ENCODE data around the gene CCDC158.
"Not testable (repeated sequence)": the region's sequence is repeated elsewhere in the genome, so short reads cannot be mapped to it uniquely, and the experiment has no call there.

The CCDC158 gene

GRCh38 chr4:76364763-76365162 lies 56.2 kb downstream of the CCDC158 start:
- DNase-seq, result no peak

- DNase-seq, result no peak
These were observed 57.2 kb downstream of the CCDC158 start for GRCh38 chr4:76363556-76364290.

- DNase-seq, result no peak
These were observed 59.1 kb downstream of the CCDC158 start for GRCh38 chr4:76361689-76362412.

DNA sequence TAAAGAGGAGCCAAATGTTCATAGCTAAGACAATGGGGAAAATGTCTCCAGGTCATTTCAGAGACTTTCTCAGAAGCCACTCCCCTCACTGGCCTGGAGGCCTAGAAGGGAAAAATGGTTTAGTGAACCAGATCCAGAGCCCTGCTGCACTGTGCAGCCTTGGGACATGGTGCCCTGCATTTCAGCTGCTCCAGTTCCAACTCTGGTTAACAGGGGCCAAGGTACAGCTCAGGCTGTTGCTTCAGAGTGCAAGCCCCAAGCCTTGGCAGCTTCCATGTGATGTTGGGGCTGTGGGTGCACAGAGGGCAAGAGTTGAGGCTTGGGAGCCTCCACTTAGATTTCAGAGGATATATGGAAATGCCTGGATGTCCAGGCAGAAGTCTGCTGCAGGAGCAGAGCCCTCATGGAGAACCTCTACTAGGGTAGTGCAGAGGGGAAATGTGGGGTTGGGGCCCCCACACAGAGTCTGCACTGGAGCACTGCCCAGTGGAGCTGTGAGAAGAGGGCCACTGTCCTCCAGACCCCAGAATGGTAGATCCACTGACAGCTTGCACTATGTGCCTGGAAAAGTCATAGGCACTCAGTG lies 61.0 kb downstream of the CCDC158 start:
- DNase-seq, result not testable (repeated sequence)

DNA sequence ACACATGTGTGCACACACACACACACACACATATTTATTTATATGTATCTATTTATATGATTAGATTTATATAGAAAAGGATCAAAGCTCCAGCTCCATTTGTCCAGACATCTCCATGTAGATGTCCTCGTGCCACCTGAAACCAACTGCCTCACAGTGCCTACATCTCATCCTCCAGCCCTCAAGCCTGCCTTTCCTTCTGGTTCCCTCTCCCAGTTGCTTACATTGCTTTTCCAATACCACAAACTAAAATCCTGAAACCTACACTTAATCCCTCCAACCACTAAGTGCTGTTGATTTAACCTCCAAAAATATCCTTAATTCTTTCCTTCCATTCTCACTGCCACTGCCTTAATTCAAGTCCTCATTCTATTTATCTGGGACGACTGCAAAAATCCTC lies 63.0 kb downstream of the CCDC158 start:
- DNase-seq, result no peak

DNA sequence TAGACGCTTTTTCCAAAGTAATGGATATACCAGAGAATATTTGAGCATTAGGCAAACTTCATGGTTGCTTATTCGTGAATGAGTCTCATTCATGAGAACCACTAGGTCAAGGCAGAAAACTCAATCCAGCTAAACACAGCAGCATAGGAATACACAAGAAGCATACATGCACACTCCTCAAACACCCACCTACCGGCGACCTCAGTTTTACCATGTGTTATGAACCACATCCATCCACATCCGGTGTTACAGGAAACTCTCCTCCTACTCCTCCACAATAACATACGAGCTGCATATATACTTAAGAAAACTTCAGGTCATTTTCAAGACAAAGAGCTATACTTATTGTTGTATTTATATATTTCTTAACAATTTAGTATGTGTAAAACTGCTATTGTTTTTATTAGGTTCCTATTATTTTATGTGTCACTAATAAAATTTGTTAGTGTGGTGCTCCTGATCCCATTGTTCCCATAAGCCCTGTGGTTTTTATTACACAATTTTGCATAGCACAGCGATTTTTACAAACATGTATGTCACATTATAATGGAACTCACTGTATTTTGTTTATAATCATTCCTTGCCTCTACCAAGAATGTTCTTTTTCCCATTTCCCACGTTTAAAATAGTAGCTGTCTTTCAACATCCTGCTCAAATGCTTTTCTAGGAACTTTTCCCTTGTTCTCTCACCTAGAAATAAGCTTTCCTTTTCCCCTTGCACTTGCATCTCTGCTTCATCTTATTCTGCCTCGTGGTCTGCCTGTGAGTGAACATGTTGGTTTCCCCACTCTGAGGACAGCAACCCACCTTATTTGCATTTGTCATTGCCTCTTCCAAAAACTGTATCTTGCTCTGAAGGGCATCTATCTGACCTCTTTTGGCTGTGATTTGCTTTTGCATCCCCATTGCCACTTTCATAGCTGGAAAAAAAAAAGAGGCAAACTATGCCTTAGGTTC lies 66.1 kb downstream of the CCDC158 start:
- no peak for DNase-seq

- DNase-seq, result no peak
These were observed 78.1 kb downstream of the CCDC158 start for GRCh38 chr4:76342803-76343202.

DNA sequence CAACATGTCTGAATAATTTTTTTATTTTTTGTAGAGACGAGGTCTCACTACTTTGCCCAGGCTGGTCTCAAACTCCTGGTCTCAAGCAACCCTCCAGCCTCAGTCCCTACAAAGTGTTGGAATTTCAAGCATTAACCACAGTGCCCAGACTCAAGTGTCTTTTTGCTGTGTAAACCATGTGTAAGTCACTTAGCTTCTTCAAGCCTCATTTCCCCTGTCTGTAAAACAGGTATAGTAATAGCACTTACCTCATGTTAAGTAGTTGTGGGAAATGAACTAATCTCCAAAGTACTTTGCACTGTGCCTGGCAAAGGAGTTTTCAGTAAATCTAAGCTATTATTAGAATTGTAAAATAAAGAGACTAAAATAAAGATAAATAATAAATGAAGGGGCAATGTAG lies 78.8 kb downstream of the CCDC158 start:
- no peak for DNase-seq

GRCh38 chr4:76341063-76341462 lies 79.9 kb downstream of the CCDC158 start:
- DNase-seq, result no peak

DNA sequence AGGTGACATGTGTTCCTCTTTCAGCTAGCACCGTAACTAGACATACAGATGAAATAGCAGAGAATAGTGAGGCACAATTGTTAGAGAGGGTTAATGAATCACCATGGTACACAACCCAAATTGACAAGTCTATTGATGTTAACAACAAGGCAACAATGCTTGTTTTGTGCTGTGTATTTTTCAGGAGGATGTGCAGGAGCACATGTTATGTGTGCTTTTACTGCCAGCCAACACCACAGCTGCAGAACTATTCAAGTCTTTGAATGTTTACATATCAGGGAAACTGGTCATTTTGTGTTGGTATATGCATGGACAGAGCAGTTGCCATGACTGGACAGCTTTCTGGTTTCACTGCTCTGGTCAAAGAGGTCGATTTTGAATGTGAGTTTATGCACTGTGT lies 81.6 kb downstream of the CCDC158 start:
- DNase-seq, result no peak

DNA sequence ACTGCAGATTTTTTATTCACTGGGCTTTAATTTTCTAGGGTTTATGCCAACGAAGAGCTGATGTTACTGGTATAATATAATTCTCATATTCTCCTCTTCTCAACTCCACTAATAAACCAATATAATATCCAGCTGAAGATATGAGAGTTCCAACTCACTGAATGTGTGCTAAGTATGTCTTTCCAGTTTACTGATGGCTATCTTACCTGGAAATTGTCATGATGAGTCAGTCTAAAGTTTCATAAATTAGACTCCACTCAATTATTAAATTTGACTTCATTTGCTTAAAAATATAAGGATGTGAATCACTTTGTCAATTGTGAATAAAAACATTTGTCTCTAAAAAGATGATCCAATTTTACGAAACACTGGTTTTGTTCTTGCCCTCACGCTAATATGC lies 86.1 kb downstream of the CCDC158 start:
- no peak for DNase-seq

- no peak for DNase-seq
These were observed 94.4 kb downstream of the CCDC158 start for GRCh38 chr4:76326515-76326914.

GRCh38 chr4:76325072-76325471 lies 95.9 kb downstream of the CCDC158 start:
- DNase-seq, result no peak

DNA sequence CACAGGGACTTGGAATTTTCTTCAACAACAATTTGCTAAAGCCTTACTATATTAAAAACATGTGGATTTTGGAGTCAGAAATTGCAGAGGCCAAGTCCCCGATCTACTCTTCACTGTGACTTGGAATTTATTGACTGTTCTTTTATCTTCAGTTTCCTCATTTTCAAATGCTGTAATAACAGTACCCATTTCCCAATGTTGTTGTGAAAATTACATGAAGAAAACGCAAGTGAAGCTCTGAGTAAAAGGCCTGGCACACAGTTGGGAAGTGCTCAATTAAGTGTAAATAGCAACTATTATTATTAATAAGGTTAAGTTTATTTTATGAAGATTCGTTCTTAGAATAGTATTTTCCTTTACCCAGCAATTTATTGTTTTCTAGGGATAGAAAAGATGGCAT lies 98.7 kb downstream of the CCDC158 start:
- DNase-seq, result no peak

GRCh38 chr4:76316131-76316530 lies 104.8 kb downstream of the CCDC158 start:
- no peak for DNase-seq

DNA sequence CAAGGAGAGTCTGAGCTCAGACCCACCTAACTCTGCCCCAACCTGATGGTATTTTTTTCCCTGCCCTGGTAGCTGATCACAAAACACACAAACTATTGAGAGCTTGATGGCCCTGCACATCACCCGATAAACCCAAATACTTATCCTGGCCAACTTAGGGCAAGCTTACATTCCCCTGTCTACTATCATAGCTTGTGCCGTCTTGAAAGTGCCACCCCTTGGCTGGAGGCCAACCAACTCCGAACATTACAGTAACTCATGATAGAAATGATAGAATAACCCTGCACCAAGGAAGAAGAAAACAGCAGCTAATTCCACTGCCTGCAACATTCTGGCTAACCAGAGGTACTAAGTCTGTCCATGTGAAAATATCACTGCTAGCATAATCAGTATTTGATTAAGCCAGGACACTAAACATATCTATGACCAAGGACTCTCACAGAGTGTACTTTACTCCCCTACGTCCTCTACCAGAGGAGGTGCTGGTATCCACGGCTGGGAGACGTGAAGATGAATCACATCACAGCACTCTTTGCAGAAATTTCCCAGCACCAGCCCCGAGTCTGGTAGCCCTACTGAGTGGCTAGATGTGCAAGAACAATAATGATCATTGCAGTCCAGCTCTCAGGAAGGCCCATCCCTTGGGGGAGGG lies 105.5 kb downstream of the CCDC158 start:
- DNase-seq, result no peak

GRCh38 chr4:76313547-76313946 lies 107.4 kb downstream of the CCDC158 start:
- DNase-seq, result no peak

- DNase-seq, result no peak
These were observed 108.5 kb downstream of the CCDC158 start for GRCh38 chr4:76312457-76312856.

GRCh38 chr4:76311896-76312331 lies 109.0 kb downstream of the CCDC158 start:
- DNase-seq, result no peak

DNA sequence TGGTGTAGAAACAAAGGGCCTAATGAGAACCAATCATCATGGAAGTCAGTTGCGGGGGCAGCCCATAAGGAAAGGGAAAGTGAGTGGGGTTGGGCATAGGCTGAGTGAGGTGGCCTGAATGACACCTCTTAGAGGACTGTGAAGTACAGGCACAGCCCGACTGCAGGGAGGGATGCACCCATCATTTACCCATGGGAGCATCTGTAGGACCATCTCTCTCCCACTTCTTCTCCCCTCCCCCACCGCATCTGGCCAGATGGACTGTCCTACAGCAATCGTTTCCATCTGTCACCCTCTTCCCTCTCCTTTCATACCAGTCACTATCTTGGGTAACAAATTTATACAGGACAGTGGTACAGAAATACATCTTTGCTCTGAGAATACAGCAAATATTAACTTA lies 110.3 kb downstream of the CCDC158 start:
- DNase-seq, result no peak

DNA sequence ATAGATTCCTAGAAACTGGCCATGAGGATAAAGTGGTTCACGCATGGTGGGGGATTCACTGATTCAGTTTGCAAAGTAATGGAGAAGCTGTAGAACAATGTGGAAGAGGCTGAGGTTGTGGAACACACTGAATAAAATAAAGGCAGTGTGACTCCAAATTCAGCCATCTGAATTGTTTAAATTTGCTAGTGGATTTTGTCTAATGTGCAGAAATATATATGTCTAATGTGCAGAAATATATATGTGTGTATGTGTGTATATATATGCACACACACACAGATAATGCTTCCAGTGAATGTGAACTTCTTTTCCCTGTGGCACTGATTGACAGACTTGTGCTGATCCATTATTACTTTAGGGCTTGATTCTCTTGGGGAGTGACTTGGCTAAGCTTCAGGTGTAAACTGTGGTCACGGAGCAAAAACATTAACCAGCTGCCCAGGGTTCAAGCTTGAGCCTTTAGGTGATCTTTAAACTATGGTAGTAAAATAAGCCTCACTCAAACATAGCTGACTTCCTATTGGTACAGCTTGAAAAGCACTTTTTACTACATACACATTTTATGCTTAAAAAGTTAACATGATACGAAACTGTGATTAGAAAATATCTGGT lies 110.9 kb downstream of the CCDC158 start:
- no peak for DNase-seq

GRCh38 chr4:76308548-76308947 lies 112.4 kb downstream of the CCDC158 start:
- no peak for DNase-seq

Measured in NCI-H1048 (cell line).